ENCODE data around the gene BIRC5.
A peak's percentile ranks its signal among the peaks of the same experiment; 100 is the strongest.
"Not testable (repeated sequence)": the region's sequence is repeated elsewhere in the genome, so short reads cannot be mapped to it uniquely, and the experiment has no call there.

Gene BIRC5

GRCh38 chr17:78214016-78214705, at the start of gene BIRC5:
TSS of gene BIRC5 (plus strand) at chr17:78214253. CDS start at chr17:78214317, 64 bp downstream.
- DNase-seq = peak; percentile 88

DNA sequence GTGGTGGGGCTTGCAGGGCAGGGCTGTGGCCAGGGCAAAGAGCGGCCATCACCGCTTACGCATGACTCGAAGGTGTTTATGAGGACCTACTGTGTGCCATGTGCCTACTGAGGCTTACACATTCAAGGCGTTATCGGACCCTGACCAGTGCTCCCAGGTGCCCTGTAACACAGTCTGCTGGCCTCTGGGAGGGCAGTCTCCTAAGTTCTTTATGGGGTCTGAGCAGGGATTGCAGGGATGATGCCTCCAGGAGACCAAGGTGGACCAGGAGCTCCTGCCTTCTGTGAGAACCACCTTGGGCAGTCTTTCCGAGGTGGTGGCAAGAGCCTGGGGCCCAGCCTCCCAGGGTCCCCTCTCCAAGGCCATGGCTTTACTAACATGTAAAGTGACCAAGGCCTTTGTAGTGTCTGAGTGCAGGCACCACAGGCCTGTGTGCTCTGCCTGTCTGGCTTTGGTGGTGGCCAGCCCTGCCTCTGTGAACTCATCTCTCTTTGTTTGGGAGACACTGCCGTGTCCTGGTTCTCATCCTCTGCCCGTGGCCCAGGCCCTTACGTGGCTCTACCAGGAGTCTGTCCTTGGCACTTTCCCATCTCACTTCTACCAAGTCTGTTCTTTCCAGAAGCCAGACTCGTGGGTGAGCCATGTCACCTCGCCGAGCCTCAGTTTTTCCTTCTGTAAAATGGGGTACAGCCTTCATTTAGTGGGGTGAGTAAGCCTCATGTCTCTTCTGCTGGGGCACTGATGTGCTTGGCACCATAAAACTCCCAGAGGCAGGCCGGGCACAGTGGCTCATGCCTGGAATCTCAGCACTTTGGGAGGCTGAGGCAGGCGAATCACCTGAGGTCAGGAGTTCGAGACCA, 49.1 kb upstream of the BIRC5 start:
- DNase-seq = no peak

DNA sequence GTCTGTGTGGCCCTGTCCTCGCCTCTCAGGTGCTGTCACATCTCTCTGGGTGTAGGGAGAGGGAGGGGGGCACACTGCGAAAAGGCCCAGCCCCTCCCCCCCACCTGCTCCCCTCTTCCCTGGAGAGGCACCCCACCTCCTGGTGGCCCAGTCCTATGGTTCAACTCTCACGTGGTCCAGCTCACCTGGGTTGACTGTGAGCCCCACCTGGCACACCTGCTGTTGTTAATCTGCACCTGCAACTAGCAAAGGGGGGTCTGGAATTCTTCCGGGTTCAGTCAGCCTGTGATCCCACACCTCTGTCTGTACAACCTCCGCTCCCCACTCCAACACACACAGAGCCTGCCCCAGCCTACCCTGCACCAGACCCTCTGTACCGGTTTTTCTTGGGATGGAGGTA, 47.6 kb upstream of the BIRC5 start:
- DNase-seq = no peak

GRCh38 chr17:78168242-78168902, 45.7 kb upstream of the BIRC5 start, which contains the start of gene SYNGR2:
TSS of gene SYNGR2 (plus strand) at chr17:78168581. CDS start at chr17:78168617, 36 bp downstream.
- DNase-seq = peak; percentile 87

GRCh38 chr17:78168903-78169793, 44.9 kb upstream of the BIRC5 start:
- peak; percentile 79 for DNase-seq

GRCh38 chr17:78170692-78171590, 43.1 kb upstream of the BIRC5 start:
- DNase-seq = no peak

DNA sequence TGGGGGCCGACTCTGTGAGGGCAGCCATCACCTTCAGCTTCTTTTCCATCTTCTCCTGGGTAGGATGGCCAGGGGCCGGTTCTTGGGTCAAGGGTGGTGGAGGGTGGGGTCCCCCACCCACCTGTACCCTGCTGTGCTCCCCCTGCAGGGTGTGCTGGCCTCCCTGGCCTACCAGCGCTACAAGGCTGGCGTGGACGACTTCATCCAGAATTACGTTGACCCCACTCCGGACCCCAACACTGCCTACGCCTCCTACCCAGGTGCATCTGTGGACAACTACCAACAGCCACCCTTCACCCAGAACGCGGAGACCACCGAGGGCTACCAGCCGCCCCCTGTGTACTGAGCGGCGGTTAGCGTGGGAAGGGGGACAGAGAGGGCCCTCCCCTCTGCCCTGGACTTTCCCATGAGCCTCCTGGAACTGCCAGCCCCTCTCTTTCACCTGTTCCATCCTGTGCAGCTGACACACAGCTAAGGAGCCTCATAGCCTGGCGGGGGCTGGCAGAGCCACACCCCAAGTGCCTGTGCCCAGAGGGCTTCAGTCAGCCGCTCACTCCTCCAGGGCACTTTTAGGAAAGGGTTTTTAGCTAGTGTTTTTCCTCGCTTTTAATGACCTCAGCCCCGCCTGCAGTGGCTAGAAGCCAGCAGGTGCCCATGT, 42.3 kb upstream of the BIRC5 start:
- not testable (repeated sequence) for DNase-seq

DNA sequence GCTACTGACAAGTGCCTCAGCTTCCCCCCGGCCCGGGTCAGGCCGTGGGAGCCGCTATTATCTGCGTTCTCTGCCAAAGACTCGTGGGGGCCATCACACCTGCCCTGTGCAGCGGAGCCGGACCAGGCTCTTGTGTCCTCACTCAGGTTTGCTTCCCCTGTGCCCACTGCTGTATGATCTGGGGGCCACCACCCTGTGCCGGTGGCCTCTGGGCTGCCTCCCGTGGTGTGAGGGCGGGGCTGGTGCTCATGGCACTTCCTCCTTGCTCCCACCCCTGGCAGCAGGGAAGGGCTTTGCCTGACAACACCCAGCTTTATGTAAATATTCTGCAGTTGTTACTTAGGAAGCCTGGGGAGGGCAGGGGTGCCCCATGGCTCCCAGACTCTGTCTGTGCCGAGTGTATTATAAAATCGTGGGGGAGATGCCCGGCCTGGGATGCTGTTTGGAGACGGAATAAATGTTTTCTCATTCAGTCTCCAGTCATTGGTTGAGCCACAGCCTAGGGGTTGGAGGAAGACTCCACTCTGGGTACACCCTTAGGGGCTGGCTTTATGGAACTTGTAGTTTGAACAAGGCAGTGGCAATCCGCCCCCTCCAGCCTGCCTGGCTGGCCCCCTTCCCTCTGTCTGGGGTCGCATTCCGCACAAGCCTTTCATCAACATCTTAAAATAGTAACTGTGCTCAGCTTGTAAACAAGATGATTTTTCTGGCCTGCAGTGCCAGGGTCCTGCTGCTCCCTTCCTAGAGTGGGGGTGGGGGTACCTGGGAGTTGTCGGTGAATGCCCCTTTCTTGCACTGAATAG, 41.6 kb upstream of the BIRC5 start:
- no peak for DNase-seq

DNA sequence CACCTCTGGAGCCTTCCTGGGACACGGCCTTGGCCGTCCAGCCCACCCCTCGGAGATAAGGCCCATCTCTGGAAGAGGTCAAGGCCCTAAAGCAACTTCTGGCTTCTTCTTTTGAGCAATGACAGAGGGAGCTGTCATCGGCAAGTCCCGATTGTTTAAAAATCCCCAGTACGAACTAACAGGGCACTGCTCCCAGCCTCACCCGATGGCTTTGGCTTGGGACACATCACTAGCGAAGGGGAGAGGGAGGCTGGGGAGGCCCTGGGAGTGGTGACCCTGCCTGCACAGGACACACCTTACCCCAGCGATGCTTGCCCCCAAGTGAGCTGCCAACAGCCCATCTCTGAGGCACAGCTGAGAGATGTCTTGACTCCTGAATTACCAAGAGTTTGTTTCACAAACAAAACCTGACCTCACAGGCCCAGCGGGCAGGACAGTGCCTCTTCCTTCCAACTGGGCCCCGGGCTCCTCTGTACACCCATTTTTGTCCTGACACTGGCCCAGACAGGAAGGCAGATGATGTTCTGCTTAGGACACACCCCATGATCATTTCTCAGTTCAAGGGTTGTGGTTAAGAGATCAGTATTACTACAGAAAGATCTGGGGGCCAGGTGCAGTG, 40.8 kb upstream of the BIRC5 start:
- DNase-seq = peak; percentile 57

- DNase-seq = peak; percentile 11
Measured at GRCh38 chr17:78174346-78174869, 39.6 kb upstream of the BIRC5 start.

GRCh38 chr17:78174870-78175642, 39.0 kb upstream of the BIRC5 start:
- no peak for DNase-seq

- no peak for DNase-seq
Measured at GRCh38 chr17:78175643-78175981, 38.4 kb upstream of the BIRC5 start.

GRCh38 chr17:78176548-78177025, 37.5 kb upstream of the BIRC5 start:
- DNase-seq = peak; percentile 79

GRCh38 chr17:78179372-78179771, 34.7 kb upstream of the BIRC5 start:
- no peak for DNase-seq

GRCh38 chr17:78180083-78180482, 34.0 kb upstream of the BIRC5 start:
- peak; percentile 6 for DNase-seq

GRCh38 chr17:78180508-78180907, 33.5 kb upstream of the BIRC5 start:
- DNase-seq = no peak

DNA sequence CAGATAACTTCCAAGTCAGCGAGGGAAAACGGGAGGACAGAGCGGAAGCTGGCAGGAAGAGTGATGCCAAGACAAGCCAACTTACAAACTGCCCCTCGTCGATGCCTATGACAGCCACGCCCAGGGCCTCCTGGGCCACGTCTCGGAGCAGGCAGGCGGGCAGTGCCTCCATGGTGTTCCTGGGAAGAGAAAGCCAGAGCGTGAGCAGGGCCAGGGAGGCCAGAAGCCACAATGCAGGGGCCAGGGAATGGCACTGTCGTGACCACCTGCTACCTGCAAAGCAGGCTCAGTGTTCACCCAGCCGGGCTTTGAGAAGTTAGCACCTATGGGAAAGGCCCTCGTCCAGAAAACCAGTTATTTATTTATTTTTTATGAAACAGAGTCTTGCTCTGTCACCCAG, 31.5 kb upstream of the BIRC5 start:
- DNase-seq = no peak

- no peak for DNase-seq
Measured at GRCh38 chr17:78183916-78184315, 30.1 kb upstream of the BIRC5 start.

Measured in CD4-positive, alpha-beta T cell treated with Interleukin-17A for 1 hour (primary cell).